ENCODE results near the gene MAP1B. TPM values are rescaled to one million over a fixed set of nuclear protein-coding genes. Genes with fewer than 3 reads are reported as not detected.

Gene MAP1B
- total RNA-seq = 1 to 10 TPM in 1 of 2 donors, under 1 TPM in 1; 0.93 to 5.0 TPM
- 1 to 10 TPM in 1 of 2 donors, under 1 TPM in 1; 0.58 to 3.2 TPM for polyA plus RNA-seq

DNA sequence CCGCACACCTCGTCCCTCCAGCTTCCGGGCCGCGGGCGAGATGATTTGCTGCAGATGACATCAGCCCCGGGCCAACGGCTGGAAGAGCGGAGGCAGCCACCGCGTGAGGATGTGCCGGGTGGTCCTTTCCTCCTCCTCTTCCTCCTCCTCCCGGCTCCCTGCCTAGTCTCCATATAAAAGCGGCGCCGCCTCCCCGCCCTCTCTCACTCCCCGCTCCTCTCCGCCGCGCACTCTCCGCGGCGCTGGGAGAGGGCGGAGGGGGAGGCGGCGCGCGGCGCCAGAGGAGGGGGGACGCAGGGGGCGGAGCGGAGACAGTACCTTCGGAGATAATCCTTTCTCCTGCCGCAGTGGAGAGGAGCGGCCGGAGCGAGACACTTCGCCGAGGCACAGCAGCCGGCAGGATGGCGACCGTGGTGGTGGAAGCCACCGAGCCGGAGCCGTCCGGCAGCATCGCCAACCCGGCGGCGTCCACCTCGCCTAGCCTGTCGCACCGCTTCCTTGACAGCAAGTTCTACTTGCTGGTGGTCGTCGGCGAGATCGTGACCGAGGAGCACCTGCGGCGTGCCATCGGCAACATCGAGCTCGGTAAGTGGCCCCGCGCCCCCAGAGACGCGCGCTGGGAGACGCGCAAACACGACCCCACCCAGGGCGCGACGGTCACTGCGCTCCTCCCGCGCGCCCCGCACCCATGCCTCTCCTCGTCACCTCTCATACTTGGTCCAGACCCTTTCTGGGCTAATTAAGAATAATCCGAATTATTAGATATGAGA lies at the start of gene MAP1B:
Gene MAP1B, plus strand, starts transcription at position 345 of the 770 bp plus-strand sequence. Its CDS starts 57 bp downstream, at position 402.
- 3% methylated on average over 82 of the region's 82 CpGs for WGBS
- no peak for DNase-seq (ENCODE audit: low spot score)
- peaks cover 0 to 11% (median 4%) of the 10 kb centered on the region in 4 donors for H3K9me3 ChIP-seq (ENCODE audit: control insufficient read depth in 4 of 4, low read length in 3 of 4)
- peaks cover 5 to 24% (median 16%) of the 10 kb centered on the region in 4 donors for H3K4me1 ChIP-seq (ENCODE audit: control insufficient read depth in 4 of 4, insufficient read depth in 4 of 4, low read length in 3 of 4)
- peaks cover 0 to 19% (median 4%) of the 10 kb centered on the region in 4 donors for H3K27me3 ChIP-seq (ENCODE audit: control insufficient read depth in 4 of 4, insufficient read depth in 4 of 4, low read length in 3 of 4)
- TF ChIP-seq HNF4G (IDR thresholded peaks at IDR 0.05) (no peak), RXRA (IDR thresholded peaks at IDR 0.05) (no peak), SP1 (IDR thresholded peaks at IDR 0.05) (no peak), FOXA2 (IDR thresholded peaks at IDR 0.05) (no peak), GABPA (IDR thresholded peaks at IDR 0.05 in 1 of 2, conservative IDR thresholded peaks at IDR 0.05 in 1 of 2) (no peak), NR2F2 (IDR thresholded peaks at IDR 0.05) (no peak), ZBTB33 (IDR thresholded peaks at IDR 0.05) (no peak), RAD21 (IDR thresholded peaks at IDR 0.05) (no peak), HNF4A (conservative IDR thresholded peaks at IDR 0.05) (no peak), JUND (IDR thresholded peaks at IDR 0.05) (no peak), MAX (IDR thresholded peaks at IDR 0.05) (no peak), FOXA1 (IDR thresholded peaks at IDR 0.05) (no peak), YY1 (IDR thresholded peaks at IDR 0.05) (no peak), TAF1 (conservative IDR thresholded peaks at IDR 0.05) (no peak), EGR1 (IDR thresholded peaks at IDR 0.05; ENCODE audit: low read depth in 2 of 2) (no peak)
- TF ChIP-seq, protein P1, sequence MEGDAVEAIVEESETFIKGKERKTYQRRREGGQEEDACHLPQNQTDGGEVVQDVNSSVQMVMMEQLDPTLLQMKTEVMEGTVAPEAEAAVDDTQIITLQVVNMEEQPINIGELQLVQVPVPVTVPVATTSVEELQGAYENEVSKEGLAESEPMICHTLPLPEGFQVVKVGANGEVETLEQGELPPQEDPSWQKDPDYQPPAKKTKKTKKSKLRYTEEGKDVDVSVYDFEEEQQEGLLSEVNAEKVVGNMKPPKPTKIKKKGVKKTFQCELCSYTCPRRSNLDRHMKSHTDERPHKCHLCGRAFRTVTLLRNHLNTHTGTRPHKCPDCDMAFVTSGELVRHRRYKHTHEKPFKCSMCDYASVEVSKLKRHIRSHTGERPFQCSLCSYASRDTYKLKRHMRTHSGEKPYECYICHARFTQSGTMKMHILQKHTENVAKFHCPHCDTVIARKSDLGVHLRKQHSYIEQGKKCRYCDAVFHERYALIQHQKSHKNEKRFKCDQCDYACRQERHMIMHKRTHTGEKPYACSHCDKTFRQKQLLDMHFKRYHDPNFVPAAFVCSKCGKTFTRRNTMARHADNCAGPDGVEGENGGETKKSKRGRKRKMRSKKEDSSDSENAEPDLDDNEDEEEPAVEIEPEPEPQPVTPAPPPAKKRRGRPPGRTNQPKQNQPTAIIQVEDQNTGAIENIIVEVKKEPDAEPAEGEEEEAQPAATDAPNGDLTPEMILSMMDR (IDR thresholded peaks at IDR 0.05; ENCODE audit: low read depth, low read length, missing input control) = no peak
- TF ChIP-seq, protein P2, sequence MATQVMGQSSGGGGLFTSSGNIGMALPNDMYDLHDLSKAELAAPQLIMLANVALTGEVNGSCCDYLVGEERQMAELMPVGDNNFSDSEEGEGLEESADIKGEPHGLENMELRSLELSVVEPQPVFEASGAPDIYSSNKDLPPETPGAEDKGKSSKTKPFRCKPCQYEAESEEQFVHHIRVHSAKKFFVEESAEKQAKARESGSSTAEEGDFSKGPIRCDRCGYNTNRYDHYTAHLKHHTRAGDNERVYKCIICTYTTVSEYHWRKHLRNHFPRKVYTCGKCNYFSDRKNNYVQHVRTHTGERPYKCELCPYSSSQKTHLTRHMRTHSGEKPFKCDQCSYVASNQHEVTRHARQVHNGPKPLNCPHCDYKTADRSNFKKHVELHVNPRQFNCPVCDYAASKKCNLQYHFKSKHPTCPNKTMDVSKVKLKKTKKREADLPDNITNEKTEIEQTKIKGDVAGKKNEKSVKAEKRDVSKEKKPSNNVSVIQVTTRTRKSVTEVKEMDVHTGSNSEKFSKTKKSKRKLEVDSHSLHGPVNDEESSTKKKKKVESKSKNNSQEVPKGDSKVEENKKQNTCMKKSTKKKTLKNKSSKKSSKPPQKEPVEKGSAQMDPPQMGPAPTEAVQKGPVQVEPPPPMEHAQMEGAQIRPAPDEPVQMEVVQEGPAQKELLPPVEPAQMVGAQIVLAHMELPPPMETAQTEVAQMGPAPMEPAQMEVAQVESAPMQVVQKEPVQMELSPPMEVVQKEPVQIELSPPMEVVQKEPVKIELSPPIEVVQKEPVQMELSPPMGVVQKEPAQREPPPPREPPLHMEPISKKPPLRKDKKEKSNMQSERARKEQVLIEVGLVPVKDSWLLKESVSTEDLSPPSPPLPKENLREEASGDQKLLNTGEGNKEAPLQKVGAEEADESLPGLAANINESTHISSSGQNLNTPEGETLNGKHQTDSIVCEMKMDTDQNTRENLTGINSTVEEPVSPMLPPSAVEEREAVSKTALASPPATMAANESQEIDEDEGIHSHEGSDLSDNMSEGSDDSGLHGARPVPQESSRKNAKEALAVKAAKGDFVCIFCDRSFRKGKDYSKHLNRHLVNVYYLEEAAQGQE (IDR thresholded peaks at IDR 0.05) = no peak
- TF ChIP-seq, protein P3, sequence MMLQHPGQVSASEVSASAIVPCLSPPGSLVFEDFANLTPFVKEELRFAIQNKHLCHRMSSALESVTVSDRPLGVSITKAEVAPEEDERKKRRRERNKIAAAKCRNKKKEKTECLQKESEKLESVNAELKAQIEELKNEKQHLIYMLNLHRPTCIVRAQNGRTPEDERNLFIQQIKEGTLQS (IDR thresholded peaks at IDR 0.05) = no peak
- H3K9ac ChIP-seq (ENCODE audit: low read depth in 1 of 2, low read length in 2 of 2) = no peak within 1 kb of the TSS
- peak within 1 kb of the TSS in 2 of 3 donors; percentile 29 to 59 for H3K4me3 ChIP-seq (ENCODE audit: low read depth in 1 of 3, low read length in 3 of 3)
- H3K36me3 ChIP-seq (ENCODE audit: control insufficient read depth in 4 of 4, insufficient read depth in 3 of 4, low read depth in 1 of 4, low read length in 3 of 4) = no peaks in the 10 kb centered on the region
- no peak within 1 kb of the TSS for H3K27ac ChIP-seq (ENCODE audit: low read depth in 1 of 2, low read length in 2 of 2)
